Astrocyte of the cerebellum (primary cell): ENCODE results near the gene ARHGAP26.
"Not testable (repeated sequence)": the region's sequence is repeated elsewhere in the genome, so short reads cannot be mapped to it uniquely, and the experiment has no call there.

Experiments used
- DNase-seq: peaks from one replicate; pipeline ENCODE4 v3.0.0-alpha.2; 2011; ENCODE audit warnings: low read depth
- H3K4me3 ChIP-seq: 2 replicates; pipeline ENCODE4 v1.5.1; 2011; ENCODE audit warnings: mild to moderate bottlenecking, low read depth, low read length, moderate library complexity
- CTCF ChIP-seq: IDR thresholded peaks from 2 replicates; pipeline ENCODE4 v1.5.1; 2012; ENCODE audit warnings: low read length, low read depth, moderate library complexity, mild to moderate bottlenecking; ENCODE audit errors: missing control alignments
- in situ Hi-C: cut with HindIII; loops from 2 replicates; pipeline ENCODE4 v1.10.0; 2017; ENCODE audit warnings: low sequenced_read_pairs

Gene ARHGAP26

GRCh38 chr5:142994218-142994617, 224.0 kb downstream of the ARHGAP26 start:
- no peak for DNase-seq
- no peak overlapping the region for H3K4me3 ChIP-seq
- in situ Hi-C loops: no loop called here
- no peak for TF ChIP-seq CTCF

GRCh38 chr5:142995621-142996020, 225.4 kb downstream of the ARHGAP26 start:
- in situ Hi-C loops, DNase-seq, H3K4me3 ChIP-seq: not testable (repeated sequence)

- no peak for DNase-seq
- no peak for TF ChIP-seq CTCF
- H3K4me3 ChIP-seq: no peak overlapping the region
- in situ Hi-C loops: no loop called here
Observed at GRCh38 chr5:142997591-142997990, 227.4 kb downstream of the ARHGAP26 start.

GRCh38 chr5:142998316-142999020, 228.3 kb downstream of the ARHGAP26 start:
- TF ChIP-seq CTCF: no peak
- in situ Hi-C loops: no loop called here
- H3K4me3 ChIP-seq: no peak overlapping the region
- DNase-seq: no peak

GRCh38 chr5:143000551-143000950, 230.4 kb downstream of the ARHGAP26 start:
- H3K4me3 ChIP-seq, DNase-seq, in situ Hi-C loops: not testable (repeated sequence)

- DNase-seq: no peak
- in situ Hi-C loops: no loop called here
- no peak overlapping the region for H3K4me3 ChIP-seq
Observed at GRCh38 chr5:143001764-143002351, 231.7 kb downstream of the ARHGAP26 start.

GRCh38 chr5:143002459-143003327, 232.5 kb downstream of the ARHGAP26 start:
- DNase-seq: peak; percentile 78
- peak; percentile 68 for TF ChIP-seq CTCF
- H3K4me3 ChIP-seq: no peak overlapping the region
- in situ Hi-C loops: no loop called here

More at GRCh38 chr5:143001764-143002351, 231.7 kb downstream of the ARHGAP26 start:
- no peak for TF ChIP-seq CTCF
